HG03575 (cell line): ENCODE measurements around the gene LCTL.

Experiments
- ATAC-seq: cut with Tn5 transposase; IDR thresholded peaks from one replicate; pipeline ENCODE4 v1.9.1; 2021; ENCODE audit not compliant: unreplicated experiment, insufficient number of reproducible peaks, low FRiP score; ENCODE audit errors: extremely low read depth

Gene LCTL, protein sequence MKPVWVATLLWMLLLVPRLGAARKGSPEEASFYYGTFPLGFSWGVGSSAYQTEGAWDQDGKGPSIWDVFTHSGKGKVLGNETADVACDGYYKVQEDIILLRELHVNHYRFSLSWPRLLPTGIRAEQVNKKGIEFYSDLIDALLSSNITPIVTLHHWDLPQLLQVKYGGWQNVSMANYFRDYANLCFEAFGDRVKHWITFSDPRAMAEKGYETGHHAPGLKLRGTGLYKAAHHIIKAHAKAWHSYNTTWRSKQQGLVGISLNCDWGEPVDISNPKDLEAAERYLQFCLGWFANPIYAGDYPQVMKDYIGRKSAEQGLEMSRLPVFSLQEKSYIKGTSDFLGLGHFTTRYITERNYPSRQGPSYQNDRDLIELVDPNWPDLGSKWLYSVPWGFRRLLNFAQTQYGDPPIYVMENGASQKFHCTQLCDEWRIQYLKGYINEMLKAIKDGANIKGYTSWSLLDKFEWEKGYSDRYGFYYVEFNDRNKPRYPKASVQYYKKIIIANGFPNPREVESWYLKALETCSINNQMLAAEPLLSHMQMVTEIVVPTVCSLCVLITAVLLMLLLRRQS

DNA sequence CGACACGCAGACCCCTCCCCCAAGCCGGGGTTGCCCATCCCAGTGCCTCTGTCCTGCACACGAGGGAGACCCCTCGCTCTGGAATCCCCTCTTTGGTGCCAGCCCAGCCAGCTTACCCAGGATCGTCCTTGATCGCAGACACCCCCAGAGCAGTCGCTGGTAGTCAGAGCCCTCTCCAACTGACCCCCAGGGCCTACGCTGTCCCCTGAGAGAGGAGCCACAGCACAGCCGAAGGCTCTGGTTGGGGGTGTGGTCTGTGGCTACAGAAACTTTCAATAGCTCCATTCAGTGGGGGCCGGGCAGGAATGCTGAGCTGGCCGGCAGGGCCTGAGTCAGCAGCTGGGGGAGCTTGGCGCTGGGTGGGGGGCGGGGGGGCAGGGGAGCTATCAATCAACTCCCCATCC lies at the start of gene LCTL:
Gene LCTL, minus strand, starts transcription at position 258 of the 404 bp plus-strand sequence. CDS start 633 bp downstream, outside the sequence.
- no peak for ATAC-seq

DNA sequence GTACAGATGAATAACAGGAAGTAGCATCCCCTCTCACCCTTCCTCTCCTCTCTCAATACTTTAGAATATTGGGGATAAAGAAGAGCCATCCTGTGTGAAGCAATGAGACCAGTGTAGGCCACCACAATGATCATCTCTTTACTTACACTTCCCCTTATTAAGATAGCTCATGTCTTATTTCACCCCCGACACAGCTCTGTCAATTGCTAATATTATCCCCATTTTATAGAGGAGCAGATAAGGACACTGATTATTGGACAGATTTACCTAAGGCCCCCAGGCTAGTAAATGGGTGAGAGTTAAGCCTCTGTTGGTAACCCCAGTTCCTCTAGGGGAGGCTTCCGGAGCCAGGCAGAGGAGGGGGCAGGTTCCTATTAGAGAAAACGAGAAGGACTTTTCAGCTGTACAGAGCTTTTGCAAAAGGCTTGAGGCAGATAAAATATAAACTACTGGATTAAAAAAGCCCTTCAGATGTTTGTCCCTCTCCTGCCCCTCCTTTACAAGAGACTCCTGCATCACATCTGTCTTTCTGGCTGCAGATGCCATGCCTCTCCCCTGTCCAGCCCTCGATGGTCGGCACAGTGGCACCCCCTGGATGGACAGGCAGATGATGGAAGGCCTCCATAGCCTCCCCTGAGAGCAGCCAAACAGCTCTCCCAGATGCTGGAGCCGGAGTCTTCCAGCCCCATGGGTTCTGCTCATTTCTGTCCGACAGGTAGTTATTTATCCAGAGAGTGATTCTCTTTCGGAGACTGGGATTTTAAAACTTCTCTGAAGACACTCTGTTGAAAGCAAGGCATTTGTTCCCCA lies 49.4 kb upstream of the LCTL start:
- no peak for ATAC-seq

DNA sequence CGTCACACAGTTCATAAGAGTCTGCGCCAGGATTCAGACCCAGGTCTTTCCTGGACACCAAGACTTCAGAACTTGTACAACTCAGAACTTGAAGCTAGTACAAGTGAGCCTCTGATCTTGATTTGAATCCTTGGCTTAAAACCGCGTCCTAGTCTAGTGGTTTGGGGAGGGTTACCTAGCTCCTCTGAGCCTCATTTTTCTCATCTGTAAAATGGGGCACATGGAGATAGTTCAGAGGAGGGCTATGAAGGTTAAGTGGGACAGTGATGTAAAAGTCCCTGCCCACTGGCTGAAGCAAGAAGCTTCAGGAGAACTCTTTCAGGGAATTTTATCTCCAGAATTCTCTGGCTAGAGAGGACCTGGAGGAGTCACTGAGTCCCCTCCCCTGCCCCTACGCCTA lies 48.7 kb upstream of the LCTL start:
- ATAC-seq: no peak

DNA sequence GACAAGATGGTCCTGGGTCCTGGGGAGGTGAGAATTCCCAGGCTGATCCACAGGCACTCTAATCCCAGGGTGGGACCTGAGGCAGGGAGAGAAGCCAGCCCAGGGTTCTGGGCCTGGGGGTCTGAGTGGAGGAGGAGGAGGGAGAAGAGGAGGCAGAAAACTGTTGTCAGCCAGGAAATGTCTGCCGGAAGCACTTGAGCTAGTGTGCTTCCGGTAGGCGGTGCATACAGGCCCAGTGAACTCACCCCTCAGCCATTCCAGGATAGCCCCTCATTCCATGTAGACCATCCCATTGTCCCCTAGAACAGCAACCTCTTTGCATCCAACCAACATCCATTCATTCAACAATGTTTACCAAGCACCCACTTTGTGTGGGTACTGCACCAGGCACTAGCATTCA lies 47.9 kb upstream of the LCTL start:
- ATAC-seq: no peak

DNA sequence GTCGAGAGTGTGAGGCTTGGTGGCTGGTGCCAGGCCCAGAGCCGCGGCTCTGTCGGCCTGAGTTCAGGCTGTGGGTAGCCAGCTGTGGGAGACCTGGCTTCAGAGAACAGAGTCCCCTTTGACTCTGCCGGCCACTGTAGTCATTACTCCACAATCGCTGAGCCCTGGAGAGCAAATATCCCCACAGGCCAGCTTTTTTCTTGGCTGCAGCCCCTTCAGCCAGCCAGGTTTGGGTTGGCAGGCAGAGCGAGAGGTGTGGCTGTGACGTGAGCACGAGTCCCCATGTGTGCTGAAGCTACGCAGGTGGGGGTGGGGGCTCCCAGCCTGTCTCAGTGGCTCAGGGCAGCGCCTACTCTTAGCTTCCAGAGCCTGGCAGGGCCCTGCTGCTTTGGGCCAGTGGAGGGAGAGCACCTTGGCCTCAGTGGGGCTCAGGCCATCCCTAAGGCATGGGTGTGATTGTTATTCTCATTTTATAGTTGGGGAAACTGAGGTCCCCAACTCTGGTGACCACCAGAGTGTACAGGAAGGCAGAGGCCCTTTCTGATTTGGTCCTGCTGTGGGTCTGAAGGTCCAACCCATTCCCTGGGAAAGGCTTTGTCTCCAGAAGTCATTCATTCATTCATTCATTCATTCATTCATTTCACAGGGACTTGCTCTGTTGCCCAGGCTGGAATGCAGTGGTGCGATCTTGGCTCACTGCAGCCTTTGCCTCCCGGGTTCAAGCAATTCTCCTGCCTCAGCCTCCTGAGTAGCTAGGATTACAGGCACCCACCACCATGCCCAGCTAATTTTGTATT lies 45.7 kb upstream of the LCTL start:
- no peak for ATAC-seq

DNA sequence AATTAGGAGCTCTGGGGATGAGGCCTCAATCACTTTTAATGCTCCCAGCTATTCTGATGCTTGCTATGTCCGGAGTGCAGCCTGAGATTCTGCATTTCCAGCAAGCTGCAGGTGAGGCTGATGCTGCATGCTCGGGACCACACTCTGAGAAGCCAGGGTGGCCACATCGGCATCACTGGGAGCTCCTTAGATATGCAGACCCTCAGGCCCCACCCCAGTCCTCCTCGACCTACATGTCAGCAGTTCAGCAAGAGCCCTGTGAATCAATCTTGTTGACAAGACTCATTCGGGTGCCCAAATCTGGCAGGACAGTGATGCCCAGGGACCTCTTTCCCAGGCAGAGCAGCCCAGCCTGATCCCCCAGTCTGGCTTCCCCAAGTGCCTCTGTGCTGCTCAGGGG lies 44.1 kb upstream of the LCTL start:
- no peak for ATAC-seq

DNA sequence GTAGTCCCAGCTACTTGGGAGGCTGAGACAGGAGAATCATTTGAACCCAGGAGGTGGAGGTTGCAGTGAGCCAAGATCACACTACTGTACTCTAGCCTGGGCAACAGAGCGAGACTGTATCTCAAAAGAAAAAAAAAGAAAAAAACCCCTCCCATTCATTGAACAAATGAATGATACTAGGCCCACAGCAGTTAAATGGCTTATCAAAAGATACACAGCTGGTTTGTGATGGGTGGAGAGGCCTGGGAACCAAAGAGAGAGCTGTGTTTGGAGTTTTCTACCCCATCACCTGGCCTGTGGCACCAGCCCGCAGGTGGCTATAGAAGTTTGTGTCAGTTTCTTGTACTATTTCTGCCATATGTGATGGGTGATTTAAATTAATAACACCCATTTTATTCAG lies 43.1 kb upstream of the LCTL start:
- no peak for ATAC-seq

DNA sequence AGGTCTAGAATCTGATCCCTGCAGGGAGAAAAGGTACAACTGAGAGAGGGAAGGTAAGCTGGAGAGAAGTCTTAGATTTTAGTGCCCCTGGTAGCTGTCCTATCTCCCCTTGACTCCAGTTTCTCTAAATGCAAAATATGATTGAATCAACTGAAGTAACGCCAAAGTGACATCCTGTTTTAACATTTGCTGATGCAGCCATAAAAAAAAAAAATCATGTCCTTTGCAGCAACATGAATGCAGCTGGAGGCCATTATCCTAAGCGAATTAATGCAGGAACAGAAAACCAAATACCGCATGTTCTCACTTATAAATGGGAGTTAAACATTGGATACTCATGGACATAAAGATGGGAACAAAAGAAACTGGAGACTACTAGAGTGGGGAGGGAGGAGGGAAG lies 42.4 kb upstream of the LCTL start:
- ATAC-seq: no peak

DNA sequence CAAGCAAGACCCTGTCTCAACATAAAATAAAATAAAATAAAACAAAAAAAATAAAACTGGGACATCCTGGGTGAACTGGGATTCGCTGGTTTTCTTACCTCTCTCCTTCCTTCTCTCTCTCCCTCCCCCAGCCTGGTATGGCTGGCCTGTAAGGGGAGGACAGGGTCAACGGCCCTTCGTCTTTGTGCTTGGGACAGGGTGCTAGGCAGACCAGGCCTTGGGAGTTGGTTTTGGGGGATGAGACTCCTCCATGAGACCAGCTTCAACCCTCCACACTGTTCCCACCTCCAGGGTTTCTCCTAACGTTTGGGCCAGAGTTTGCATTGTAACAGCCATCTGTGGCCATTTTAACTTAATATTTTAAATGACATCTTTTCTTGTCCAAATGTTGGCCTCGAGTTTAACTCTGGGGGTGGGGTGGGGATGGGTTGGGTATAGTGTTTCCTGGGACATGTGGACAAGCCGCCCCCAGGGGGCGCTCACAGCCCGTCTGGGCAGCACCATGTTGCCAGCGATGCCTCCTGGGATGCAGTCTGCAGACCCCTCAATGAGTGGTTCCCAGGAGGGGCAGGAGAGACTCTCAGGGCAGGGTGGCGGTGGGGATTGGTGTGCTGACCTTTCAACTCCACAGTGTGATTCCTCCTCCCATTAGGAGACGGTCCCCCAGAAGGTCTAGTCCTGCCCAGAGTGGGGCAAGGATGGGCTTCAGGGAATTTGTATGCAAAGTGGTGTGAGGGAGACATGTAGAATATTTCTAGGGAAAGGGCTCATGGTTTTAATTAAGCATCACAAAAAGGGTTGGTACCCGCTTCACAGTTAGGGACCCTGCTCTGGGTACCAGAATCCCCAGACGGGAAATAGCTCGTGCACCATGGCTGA lies 37.7 kb upstream of the LCTL start:
- no peak for ATAC-seq

DNA sequence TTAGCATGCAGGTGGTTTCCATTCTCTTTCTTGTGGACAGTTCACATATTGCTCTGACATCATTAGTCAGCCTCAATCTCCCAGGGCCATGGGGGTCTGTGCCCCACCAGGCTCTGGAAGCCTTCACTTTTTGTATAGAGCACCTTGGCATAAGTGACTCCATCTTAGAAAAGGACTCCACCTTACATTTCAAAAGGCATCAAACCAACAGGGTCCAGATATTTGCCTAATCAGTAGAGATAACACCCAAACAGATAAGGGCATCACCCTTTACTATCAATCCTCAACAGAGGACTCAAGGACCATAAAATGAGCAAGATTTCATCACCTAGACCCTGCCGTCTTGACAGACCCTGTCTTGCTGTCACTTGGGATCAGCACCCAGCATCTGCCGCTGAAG lies 35.7 kb upstream of the LCTL start:
- ATAC-seq: no peak

DNA sequence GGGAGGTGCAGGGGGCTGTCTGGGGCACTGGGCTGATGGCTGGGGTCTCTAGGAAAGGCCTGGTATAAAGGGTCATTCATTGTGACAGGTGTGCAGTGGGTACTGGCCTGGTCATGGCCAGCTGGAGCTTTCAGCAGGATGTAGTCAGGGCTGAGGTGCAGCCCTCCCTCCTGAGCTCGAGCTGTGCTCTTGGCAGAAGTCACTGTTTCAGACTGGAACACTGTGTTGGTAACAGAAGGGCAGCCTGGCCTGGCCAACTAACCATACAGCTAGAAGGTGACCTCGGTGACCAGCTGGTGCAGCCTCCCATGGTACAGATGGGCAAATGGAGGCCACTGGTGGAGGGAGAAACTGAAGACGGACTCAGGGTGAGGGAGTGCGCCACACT lies 34.4 kb upstream of the LCTL start:
- ATAC-seq: no peak

DNA sequence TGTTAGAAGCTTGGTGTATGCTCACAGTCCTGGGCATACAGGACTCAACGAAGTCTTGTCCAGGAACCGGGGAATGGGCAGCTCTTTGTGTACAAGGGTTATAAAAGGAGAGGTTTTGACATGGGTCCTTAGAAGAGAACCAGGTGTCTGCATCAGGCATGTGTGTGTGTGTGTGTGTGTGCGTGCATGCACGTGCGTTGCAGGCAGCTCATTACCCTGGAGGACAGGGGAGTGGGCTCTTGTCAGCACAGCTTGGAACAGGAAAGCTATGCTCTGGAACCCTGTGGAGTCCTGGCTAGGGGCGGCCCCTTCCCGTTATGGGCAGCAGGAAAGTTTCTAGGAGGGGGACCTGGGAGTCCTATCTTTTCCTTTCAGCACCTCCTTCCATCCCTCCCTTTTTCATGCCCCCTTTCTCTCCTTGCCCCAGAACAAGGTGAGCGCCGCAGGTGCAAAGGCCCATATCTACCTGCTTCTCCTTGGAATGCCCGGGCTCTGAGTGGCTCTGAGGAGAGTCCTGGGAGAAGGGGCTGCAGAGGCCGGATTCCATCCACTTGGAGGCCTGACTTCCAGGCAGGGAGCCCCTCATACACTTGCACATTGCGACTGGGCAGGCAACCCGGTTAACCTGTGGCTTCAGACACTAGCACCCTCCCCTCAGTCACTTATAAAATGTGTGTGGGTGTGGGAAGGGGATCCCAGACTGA lies 33.9 kb upstream of the LCTL start:
- ATAC-seq: no peak

DNA sequence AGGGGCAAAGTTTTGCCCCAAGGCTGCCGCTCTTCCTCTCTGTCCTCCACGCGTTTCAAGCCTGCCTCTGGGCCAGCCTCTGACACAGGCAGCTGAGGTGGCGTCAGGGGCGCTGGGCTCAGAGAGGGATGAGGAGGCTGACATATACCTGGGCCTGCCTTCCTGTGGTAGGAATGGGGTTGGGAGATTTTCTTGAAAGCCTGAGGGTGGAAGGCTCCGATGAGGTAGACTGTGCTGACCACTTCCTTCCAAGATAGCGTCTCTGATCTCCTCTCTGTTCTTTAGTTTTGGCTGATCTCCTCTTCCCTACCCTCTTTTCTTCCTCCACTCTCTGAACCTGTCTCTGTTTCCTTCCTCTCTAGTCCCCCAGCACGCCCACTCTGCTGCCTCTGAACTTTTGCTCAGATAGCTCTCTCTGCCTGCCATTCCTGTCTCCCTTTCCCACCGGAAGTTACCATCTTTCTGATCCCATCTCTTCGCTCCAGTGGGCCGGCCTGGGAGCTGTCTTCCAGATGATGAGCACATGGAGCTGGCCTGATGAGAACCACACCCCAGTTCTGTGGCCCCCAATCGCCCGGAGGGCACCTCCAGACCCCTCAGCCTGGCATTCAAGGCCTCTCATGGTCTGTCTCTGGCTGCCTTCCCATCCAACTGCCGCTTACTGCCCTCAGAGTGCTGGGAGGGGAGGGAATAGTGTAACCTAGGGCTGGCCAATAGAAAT lies 32.5 kb upstream of the LCTL start:
- ATAC-seq: no peak

DNA sequence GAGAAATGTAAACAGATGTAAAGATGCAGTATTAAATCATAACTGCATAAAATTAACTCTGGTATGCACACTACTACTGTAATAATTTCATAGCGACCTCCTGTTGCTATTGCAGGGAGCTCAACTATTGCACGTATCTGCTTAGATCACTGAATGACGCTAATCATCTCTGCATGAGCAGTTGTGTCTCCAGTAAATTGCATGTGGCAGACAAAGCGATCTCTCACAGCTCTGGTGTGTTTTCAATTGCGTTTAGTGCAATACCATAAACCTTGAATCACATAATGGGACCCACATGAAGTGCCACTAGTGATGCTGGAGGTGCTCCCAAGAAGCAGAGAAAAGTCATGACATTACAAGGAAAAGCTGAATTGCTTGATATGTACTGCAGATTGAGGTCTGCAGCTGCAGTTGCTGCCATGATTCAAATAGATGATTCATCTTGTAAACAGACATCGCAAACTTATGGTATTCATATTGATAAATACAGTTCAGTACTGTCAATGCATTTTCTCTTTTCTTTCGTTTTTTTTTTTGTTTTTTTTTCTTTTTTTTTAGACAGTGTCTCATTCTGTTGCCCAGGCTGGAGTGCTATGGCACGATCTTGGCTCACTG lies 30.2 kb upstream of the LCTL start:
- no peak for ATAC-seq

DNA sequence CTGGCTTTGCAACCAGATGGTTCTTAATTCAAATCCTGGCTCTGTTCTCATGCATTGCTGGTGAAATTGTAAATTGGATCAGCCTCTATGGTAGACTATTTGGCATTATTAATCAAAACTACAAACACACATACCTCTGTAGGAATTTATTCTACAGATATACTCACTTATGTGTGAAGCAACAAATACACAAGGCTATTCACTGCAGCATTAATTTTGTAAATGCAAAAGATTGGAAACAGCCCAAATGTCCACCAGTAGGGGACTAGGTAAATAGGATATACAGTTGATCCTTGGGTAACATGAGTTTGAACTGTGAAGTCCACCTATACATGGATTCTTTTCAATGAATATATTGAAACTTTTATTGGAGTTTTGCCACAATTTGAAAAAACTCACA lies 29.5 kb upstream of the LCTL start:
- no peak for ATAC-seq

DNA sequence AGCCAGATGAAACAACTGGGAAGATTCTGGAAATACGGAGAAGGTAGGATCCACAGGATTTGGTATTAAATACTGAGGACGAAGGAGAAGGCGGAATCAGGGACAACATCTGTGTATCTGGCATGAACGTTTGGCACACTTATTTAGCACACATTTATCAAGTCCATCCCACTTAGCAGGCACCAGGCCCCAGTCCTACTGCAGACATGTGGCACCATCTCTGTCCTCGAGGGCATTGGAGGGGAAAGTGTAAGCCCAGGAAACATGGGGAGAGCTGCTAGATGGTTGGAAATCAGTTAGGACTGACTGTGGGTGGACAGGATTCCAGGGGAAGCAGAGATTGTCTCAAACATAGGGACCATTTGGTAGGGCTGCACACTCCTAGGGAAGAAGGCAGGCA lies 29.0 kb upstream of the LCTL start:
- ATAC-seq: no peak

DNA sequence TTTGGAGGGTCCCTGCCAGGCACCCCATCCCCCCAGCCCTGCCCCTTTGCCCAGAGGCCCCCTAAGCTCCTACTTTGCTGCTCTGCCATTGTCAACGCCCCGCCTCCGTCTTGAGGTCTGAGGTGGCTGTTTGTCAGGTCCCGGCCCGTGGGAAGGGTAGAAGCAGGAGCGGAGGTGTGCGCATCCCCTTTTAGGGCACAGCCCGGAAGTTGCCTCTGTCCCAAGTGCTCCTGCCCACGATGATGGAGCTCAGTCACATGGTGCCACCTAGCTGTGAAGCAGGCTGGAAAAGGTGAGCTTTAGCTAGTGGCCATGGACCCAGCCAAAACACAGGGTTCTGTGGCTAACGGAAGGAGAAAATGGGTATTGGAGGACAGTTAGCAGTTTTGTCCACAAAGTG lies 28.5 kb upstream of the LCTL start:
- no peak for ATAC-seq
